Prostate gland (tissue), 2 donors: ENCODE measurements around the gene DAGLA.

Experiments
- CTCF ChIP-seq, 4 experiments: fragments of 200-600 bp in 2 of 4; fragments of 450-650 bp in 2 of 4; sonication (generic) in 2 of 4; IDR thresholded peaks; 1 replicate in 3 of 4; 2 replicates in 1 of 4; pipeline ENCODE4 v1.5.1; 2016 to 2019; ENCODE audit warnings: antibody characterized with exemption in 4 of 4, mild to moderate bottlenecking in 2 of 4, moderate library complexity in 2 of 4
- POLR2A ChIP-seq: fragments of 450-650 bp; IDR thresholded peaks from one replicate; pipeline ENCODE4 v1.6.1; 2016; ENCODE audit warnings: antibody characterized with exemption, mild to moderate bottlenecking
- POLR2AphosphoS5 ChIP-seq: sonication (generic); formaldehyde crosslinking; IDR thresholded peaks from one replicate; pipeline ENCODE4 v1.6.1; 2017; ENCODE audit warnings: antibody characterized with exemption

DNA sequence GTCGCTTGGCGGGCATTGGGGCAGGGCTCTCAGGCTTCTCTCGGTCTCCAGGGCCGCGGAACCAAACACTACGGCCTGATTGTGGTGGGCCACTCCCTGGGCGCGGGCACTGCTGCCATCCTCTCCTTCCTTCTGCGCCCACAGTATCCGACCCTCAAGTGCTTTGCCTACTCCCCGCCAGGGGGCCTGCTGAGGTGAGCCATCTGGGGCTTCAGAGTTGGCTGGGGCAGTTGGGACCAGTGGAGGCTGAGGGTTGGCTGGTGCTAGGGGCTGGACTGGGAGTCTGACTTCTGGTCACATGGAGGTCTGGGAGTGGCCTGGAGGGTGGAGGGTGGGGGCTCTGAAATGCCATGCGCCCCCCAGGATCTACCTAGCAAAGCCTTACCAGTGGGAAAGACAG is 56.9 kb downstream of the DAGLA start:
- TF ChIP-seq CTCF (IDR thresholded peaks at IDR 0.05) (no peak), POLR2A (no peak), POLR2AphosphoS5 (no peak)
